GM23248 (cell line): ENCODE measurements around the gene ERVV-1. TPM values are rescaled to one million over a fixed set of nuclear protein-coding genes. Genes with fewer than 3 reads are reported as not detected.
A peak's percentile ranks its signal among the peaks of the same experiment; 100 is the strongest.
"Not testable (repeated sequence)": the region's sequence is repeated elsewhere in the genome, so short reads cannot be mapped to it uniquely, and the experiment has no call there.

Experiments used
- DNase-seq: peaks from one replicate; pipeline ENCODE4 v3.0.0-alpha.2; 2015
- H2AFZ ChIP-seq: fragments of 200-600 bp; sonication (generic); 2 replicates; pipeline ENCODE4 v1.6.1; 2016; ENCODE audit warnings: antibody characterized with exemption
- H3F3A ChIP-seq: fragments of 200-600 bp; sonication (generic); 2 replicates; pipeline ENCODE4 v1.6.1; 2016; ENCODE audit warnings: mild to moderate bottlenecking, antibody characterized with exemption, mixed run types; ENCODE audit not compliant: insufficient read depth
- H3K27ac ChIP-seq: fragments of 200-600 bp; sonication (generic); 2 replicates; pipeline ENCODE4 v1.5.1; 2016; ENCODE audit warnings: mild to moderate bottlenecking
- H3K27me3 ChIP-seq: fragments of 200-600 bp; sonication (generic); replicated peaks from 2 replicates; pipeline ENCODE4 v1.6.1; 2016; ENCODE audit warnings: mild to moderate bottlenecking; ENCODE audit not compliant: insufficient read depth
- H3K36me3 ChIP-seq: fragments of 200-600 bp; sonication (generic); 2 replicates; pipeline ENCODE4 v1.6.1; 2016; ENCODE audit warnings: low read depth, mild to moderate bottlenecking
- H3K4me1 ChIP-seq: fragments of 200-600 bp; sonication (generic); 2 replicates; pipeline ENCODE4 v1.6.1; 2016; ENCODE audit warnings: mild to moderate bottlenecking; ENCODE audit not compliant: insufficient read depth
- H3K4me2 ChIP-seq: fragments of 200-600 bp; sonication (generic); one replicate; pipeline ENCODE4 v1.6.1; 2016; ENCODE audit warnings: mild to moderate bottlenecking; ENCODE audit not compliant: unreplicated experiment
- H3K4me3 ChIP-seq: fragments of 200-600 bp; sonication (generic); 2 replicates; pipeline ENCODE4 v1.5.1; 2016; ENCODE audit warnings: mild to moderate bottlenecking
- H3K79me2 ChIP-seq: fragments of 200-600 bp; sonication (generic); 2 replicates; pipeline ENCODE4 v1.6.1; 2016; ENCODE audit warnings: mild to moderate bottlenecking; ENCODE audit not compliant: insufficient read depth
- H3K9ac ChIP-seq: fragments of 200-600 bp; sonication (generic); 2 replicates; pipeline ENCODE4 v1.6.1; 2016; ENCODE audit warnings: mild to moderate bottlenecking
- H3K9me2 ChIP-seq: fragments of 200-600 bp; sonication (generic); 2 replicates; pipeline ENCODE4 v1.6.1; 2016; ENCODE audit warnings: mixed run types, mild to moderate bottlenecking, moderate library complexity; ENCODE audit not compliant: insufficient read depth
- H3K9me3 ChIP-seq: fragments of 200-600 bp; sonication (generic); one replicate; pipeline ENCODE4 v1.6.1; 2017; ENCODE audit warnings: low read depth
- H4K20me1 ChIP-seq: fragments of 200-600 bp; sonication (generic); 2 replicates; pipeline ENCODE4 v1.6.0; 2016; ENCODE audit not compliant: insufficient read depth
- EZH2 ChIP-seq: fragments of 200-600 bp; sonication (generic); IDR thresholded peaks from 2 replicates; pipeline ENCODE4 v1.6.1; 2018; ENCODE audit warnings: antibody characterized with exemption, mild to moderate bottlenecking; ENCODE audit not compliant: insufficient read depth, poor library complexity, severe bottlenecking
- EZH2phosphoT487 ChIP-seq: fragments of 200-600 bp; sonication (generic); IDR thresholded peaks from 2 replicates; pipeline ENCODE4 v1.6.1; 2018; ENCODE audit warnings: antibody characterized with exemption, moderate library complexity, mild to moderate bottlenecking, low read depth; ENCODE audit not compliant: insufficient read depth
- WGBS, 2 experiments: methylation state at CpG; one replicate each; pipeline ENCODE4 v1.1.6; 2015 to 2017; ENCODE audit warnings: low lambda C conversion rate in 2 of 2, low coverage in 1 of 2; ENCODE audit errors: missing lambda C conversion rate in 2 of 2; 5-methylcytosine and 5-hydroxymethylcytosine counted together
- in situ Hi-C: fragments of 300-500 bp; cut with MboI; formaldehyde crosslinking; loops from 2 replicates; pipeline ENCODE4 v1.15.0; 2020
- polyA plus RNA-seq: library from polyadenylated mRNA; unstranded; fragments of >200 nt; fragmentation: Nextera tagmentation; extraction: Ambion mirVana; gene quantifications from 2 replicates; pipeline ENCODE4 v1.2.1, GENCODE V29; 2016
- total RNA-seq: library from RNA; depleted of rRNA; stranded (reverse); fragments of >200 nt; shearing (Covaris generic); gene quantifications from 2 replicates; pipeline ENCODE4 v1.2.3, GENCODE V29; 2014

ERVV-1 gene
- total and polyA plus RNA-seq, 2 experiments from 2014 or later = not detected

- WGBS, 2 experiments = 60 to 61% methylated on average over 6 of the region's 6 CpGs
- Histone ChIP-seq H3K27me3 (no peaks in the 10 kb centered on the region), H3K4me1 (peaks cover 1% of the 10 kb centered on the region; the same call in 1 of the 2 replicates), H3K9me3 (no peaks in the 10 kb centered on the region), H3K9me2 (no peaks in the 10 kb centered on the region), H4K20me1 (no peaks in the 10 kb centered on the region), H3K27ac (no peak overlapping the region), H3K4me2 (no peak overlapping the region), H3K36me3 (no peaks in the 10 kb centered on the region), H3K9ac (no peak overlapping the region), H3K79me2 (no peaks in the 10 kb centered on the region), H3F3A (no peaks in the 10 kb centered on the region), H3K4me3 (no peak overlapping the region), H2AFZ (no peak overlapping the region)
- DNase-seq = peak; percentile 4
- TF ChIP-seq EZH2 (no peak), EZH2phosphoT487 (no peak)
- in situ Hi-C loops = no loop called here
Observed at GRCh38 chr19:53012006-53012405, 1.7 kb upstream of the ERVV-1 start.

- Histone ChIP-seq H3K27ac (no peak overlapping the region), H3F3A (no peaks in the 10 kb centered on the region), H3K9me2 (no peaks in the 10 kb centered on the region), H3K9ac (no peak overlapping the region), H3K27me3 (no peaks in the 10 kb centered on the region), H3K9me3 (no peaks in the 10 kb centered on the region), H3K79me2 (no peaks in the 10 kb centered on the region), H2AFZ (no peak overlapping the region), H3K4me1 (peaks cover 3% of the 10 kb centered on the region; the same call in 1 of the 2 replicates), H3K36me3 (no peaks in the 10 kb centered on the region), H3K4me3 (no peak overlapping the region), H3K4me2 (no peak overlapping the region), H4K20me1 (no peaks in the 10 kb centered on the region)
- 35 to 65% methylated on average over 2 of the region's 2 CpGs for WGBS, 2 experiments
- no peak for DNase-seq
- TF ChIP-seq EZH2 (no peak), EZH2phosphoT487 (no peak)
- in situ Hi-C loops = no loop called here
Observed at GRCh38 chr19:53015159-53015558, 1.4 kb downstream of the ERVV-1 start.

- 55 to 63% methylated on average over 8 of the region's 8 CpGs for WGBS, 2 experiments
- Histone ChIP-seq H3K27ac (no peak overlapping the region), H2AFZ (no peak overlapping the region), H3K9me2 (no peaks in the 10 kb centered on the region), H3K36me3 (no peaks in the 10 kb centered on the region), H3K4me3 (no peak overlapping the region), H3K9ac (no peak overlapping the region), H3K79me2 (no peaks in the 10 kb centered on the region), H3K9me3 (no peaks in the 10 kb centered on the region), H3K27me3 (no peaks in the 10 kb centered on the region), H3F3A (no peaks in the 10 kb centered on the region), H4K20me1 (no peaks in the 10 kb centered on the region), H3K4me1 (peaks cover 3% of the 10 kb centered on the region; the same call in 1 of the 2 replicates), H3K4me2 (no peak overlapping the region)
- in situ Hi-C loops = no loop called here
- TF ChIP-seq EZH2phosphoT487 (no peak), EZH2 (no peak)
- DNase-seq = no peak
Observed at GRCh38 chr19:53015730-53016129, 2.0 kb downstream of the ERVV-1 start.

DNA sequence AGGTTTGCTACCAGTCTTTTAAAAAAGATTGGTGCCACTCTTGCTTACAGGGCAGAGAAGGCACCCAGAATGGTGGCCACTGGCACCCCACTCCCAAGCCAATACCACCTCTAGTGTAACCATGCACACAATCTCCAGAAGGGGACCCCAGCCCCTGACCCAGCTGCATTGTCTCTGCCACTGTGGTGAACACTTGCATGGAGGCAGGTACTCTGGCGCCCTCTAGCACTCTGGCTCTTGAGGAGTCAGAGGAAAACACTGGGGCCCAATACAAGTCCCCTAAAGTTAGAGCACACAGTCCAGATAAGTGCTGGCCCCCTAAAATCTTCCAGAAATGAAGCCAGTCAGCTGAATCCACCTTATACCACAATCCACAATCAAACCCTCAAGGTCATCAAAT lies 6.0 kb downstream of the ERVV-1 start:
- Histone ChIP-seq H3K4me1 (peaks cover 3% of the 10 kb centered on the region; the same call in 1 of the 2 replicates), H3K27me3 (no peaks in the 10 kb centered on the region), H3K4me3 (no peak overlapping the region), H3K9me2 (no peaks in the 10 kb centered on the region), H3K9me3 (no peaks in the 10 kb centered on the region), H3K79me2 (no peaks in the 10 kb centered on the region), H3F3A (no peaks in the 10 kb centered on the region), H3K36me3 (no peaks in the 10 kb centered on the region), H3K4me2 (no peak overlapping the region), H4K20me1 (no peaks in the 10 kb centered on the region), H3K27ac (no peak overlapping the region), H3K9ac (no peak overlapping the region), H2AFZ (no peak overlapping the region)
- TF ChIP-seq EZH2 (no peak), EZH2phosphoT487 (no peak)
- WGBS, 2 experiments = 0% methylated on average over 1 of the region's 1 CpG
- in situ Hi-C loops = no loop called here
- no peak for DNase-seq

- H3K9me2 ChIP-seq, H3K4me2 ChIP-seq, H3K27ac ChIP-seq, H2AFZ ChIP-seq, H3K79me2 ChIP-seq, DNase-seq, H3K4me1 ChIP-seq, H3K9me3 ChIP-seq, H3K27me3 ChIP-seq, H3K36me3 ChIP-seq, in situ Hi-C loops, H3K9ac ChIP-seq, H4K20me1 ChIP-seq, H3K4me3 ChIP-seq, H3F3A ChIP-seq: not testable (repeated sequence)
- WGBS, 2 experiments = 34 to 47% methylated on average over 7 of the region's 7 CpGs
Observed at GRCh38 chr19:53028306-53028705, 14.6 kb downstream of the ERVV-1 start.
